ENCODE data around the gene CRACDL. TPM values are rescaled to one million over a fixed set of nuclear protein-coding genes. Genes with fewer than 3 reads are reported as not detected.

Gene CRACDL
- 1 to 10 TPM in 1 of 8 experiments, under 1 TPM in 5, not detected in 2; 0.11 to 5.5 (median 0.64) TPM for total RNA-seq

GRCh38 chr2:98935777-98936352 is at the start of gene CRACDL:
TSS of gene CRACDL (minus strand) at chr2:98936225. CDS start at chr2:98846800, 89,425 bp downstream.
- peak; percentile 71 to 91 (median 84) for ATAC-seq (replicated peaks in 6 of 8)
- in situ Hi-C loops (cut with MboI; ENCODE audit: low pct_unique_long_range_greater_than_20kb in 2 of 9, low sequenced_read_pairs in 9 of 9, unreplicated experiment in 9 of 9): no loop called here
- H3K27ac ChIP-seq: no peak within 1 kb of the TSS
- WGBS, 10 experiments: 0% methylated on average over 5 of the region's 82 CpGs; no CpG with 5 or more reads in 9 of the 10 experiments
- peak within 1 kb of the TSS; percentile 29 to 44 (median 43) for H3K4me3 ChIP-seq
- H3K4me1 ChIP-seq (replicated peaks in 1 of 2): peaks cover 0 to 5% of the 10 kb centered on the region in 2 donors

GRCh38 chr2:98975611-98976010 is 39.6 kb upstream of the CRACDL start:
- ATAC-seq (replicated peaks in 6 of 8): no peak
- no peaks in the 10 kb centered on the region for H3K4me1 ChIP-seq (replicated peaks in 1 of 2)
- H3K4me3 ChIP-seq: no peak overlapping the region
- H3K27ac ChIP-seq: no peak overlapping the region
- in situ Hi-C loops (cut with MboI; ENCODE audit: low pct_unique_long_range_greater_than_20kb in 2 of 9, low sequenced_read_pairs in 9 of 9, unreplicated experiment in 9 of 9): no loop called here
- WGBS, 10 experiments: 6 to 90% (median 73%) methylated on average over 1 to 2 of the region's 2 CpGs; no CpG with 5 or more reads in 1 of the 10 experiments

- 0 to 93% (median 72%) methylated on average over 1 of the region's 1 CpG for WGBS, 10 experiments
- Histone ChIP-seq H3K27ac (no peak overlapping the region), H3K4me1 (replicated peaks in 1 of 2) (no peaks in the 10 kb centered on the region), H3K4me3 (no peak overlapping the region)
- ATAC-seq (replicated peaks in 6 of 8): no peak
- in situ Hi-C loops (cut with MboI; ENCODE audit: low pct_unique_long_range_greater_than_20kb in 2 of 9, low sequenced_read_pairs in 9 of 9, unreplicated experiment in 9 of 9): no loop called here
These were observed 36.6 kb upstream of the CRACDL start for GRCh38 chr2:98972582-98973167.

DNA sequence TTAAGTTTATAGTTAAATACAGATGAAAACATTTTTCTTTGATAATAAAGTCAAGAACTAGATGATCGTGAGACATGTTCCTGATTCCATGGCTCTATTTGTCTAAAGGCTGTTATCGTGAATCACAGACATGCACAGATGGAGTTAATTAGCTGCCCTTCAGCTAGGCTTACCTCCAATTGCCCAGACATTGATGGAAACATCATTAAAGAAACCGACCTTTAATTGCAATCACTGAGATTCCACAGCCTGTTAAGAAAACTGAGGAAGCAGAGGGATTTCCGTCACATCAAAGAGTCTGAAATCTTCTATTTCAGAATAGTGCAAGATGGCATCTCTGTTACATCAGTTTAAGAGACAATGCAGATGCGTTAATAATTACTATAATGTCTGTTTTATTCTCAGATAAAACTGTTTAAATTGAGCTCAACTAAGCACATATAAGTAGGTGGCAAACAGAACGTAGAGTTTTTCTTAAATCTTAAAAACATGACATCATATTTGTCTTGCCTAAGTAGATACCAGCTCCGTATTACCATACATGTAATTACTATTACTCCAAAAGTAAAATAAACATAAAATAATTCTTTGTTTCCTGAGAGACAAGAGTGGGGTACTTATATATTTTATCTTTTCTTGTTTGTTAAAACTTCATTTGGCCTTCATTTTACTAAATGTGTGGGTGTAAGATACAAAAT is 23.9 kb upstream of the CRACDL start:
- H3K27ac ChIP-seq: no peak overlapping the region
- no peak for ATAC-seq (replicated peaks in 6 of 8)
- 16 to 84% (median 68%) methylated on average over 1 to 7 of the region's 7 CpGs for WGBS, 10 experiments
- no peak overlapping the region for H3K4me3 ChIP-seq
- in situ Hi-C loops (cut with MboI; ENCODE audit: low pct_unique_long_range_greater_than_20kb in 2 of 9, low sequenced_read_pairs in 9 of 9, unreplicated experiment in 9 of 9): no loop called here
- H3K4me1 ChIP-seq (replicated peaks in 1 of 2): no peaks in the 10 kb centered on the region

DNA sequence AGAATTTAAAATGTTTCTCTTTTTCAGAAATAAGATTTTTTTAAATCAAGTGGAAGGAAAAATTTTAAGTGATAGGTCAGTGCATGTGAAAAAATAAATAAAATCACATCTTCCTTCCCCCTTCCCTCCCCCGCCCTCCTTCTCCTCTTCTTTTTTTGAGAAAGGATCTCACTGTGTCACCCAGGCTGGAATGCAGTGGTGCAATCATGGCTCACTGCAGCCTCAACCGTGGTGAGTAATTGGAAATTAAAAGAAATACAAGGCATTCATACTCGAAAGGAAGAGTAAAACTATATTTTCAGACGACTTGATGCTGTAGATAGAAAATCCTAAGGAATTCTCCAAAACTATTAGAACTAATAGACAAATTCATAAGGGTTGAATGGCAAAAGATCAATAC is 16.9 kb upstream of the CRACDL start:
- WGBS, 10 experiments: 0 to 55% (median 22%) methylated on average over 2 to 4 of the region's 4 CpGs; no CpG with 5 or more reads in 1 of the 10 experiments
- ATAC-seq (replicated peaks in 6 of 8): no peak
- in situ Hi-C loops (cut with MboI; ENCODE audit: low pct_unique_long_range_greater_than_20kb in 2 of 9, low sequenced_read_pairs in 9 of 9, unreplicated experiment in 9 of 9): no loop called here
- Histone ChIP-seq H3K27ac (no peak overlapping the region), H3K4me1 (replicated peaks in 1 of 2) (peaks cover 0 to 6% of the 10 kb centered on the region in 2 donors), H3K4me3 (no peak overlapping the region)

DNA sequence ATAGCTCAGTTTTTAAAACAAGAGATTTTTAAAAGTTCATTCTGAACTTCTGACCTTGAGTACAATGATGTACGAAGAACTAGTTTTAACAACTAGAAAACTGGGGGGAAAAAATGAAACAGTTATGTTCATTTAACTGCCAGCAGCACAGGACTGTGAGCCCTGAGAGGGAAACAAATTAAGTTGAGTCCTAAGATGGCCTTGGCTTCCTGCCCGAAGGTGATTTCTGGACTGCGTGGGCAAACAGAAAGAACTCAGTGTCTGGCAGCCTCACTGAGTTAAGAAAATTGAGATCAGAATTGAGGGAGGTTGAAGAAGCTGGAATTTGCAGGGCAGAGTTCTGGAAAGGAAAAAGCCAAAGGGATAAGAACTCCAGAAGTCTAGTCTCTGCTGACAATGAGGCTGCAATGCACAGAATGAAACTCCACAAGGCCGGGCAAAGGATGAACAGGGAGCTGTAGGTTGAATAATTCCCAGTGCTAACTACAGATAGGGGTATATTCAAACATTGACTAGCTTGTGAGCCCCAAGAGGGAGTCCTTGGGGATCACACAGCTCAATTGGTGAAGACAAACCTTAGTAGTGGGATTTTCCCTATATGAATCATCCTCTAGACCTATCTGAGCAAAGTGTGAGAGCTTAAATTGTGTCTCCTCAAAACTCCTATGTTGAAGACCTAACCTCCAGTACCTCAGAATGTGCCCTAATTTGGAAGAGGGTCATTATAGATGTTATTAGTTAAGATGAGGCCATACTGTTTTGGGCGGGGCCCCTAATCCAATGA is 13.1 kb upstream of the CRACDL start:
- ATAC-seq (replicated peaks in 6 of 8): peak in 2 of 8 experiments; percentile 13 to 62
- Histone ChIP-seq H3K4me1 (replicated peaks in 1 of 2) (peaks cover 0 to 6% of the 10 kb centered on the region in 2 donors), H3K4me3 (no peak overlapping the region), H3K27ac (no peak overlapping the region)
- in situ Hi-C loops (cut with MboI; ENCODE audit: low pct_unique_long_range_greater_than_20kb in 2 of 9, low sequenced_read_pairs in 9 of 9, unreplicated experiment in 9 of 9): no loop called here
- WGBS, 10 experiments: 49 to 97% (median 84%) methylated on average over 1 to 5 of the region's 5 CpGs

GRCh38 chr2:98947554-98947953 is 11.5 kb upstream of the CRACDL start:
- Histone ChIP-seq H3K4me3 (no peak overlapping the region), H3K4me1 (replicated peaks in 1 of 2) (peaks cover 0 to 6% of the 10 kb centered on the region in 2 donors), H3K27ac (no peak overlapping the region)
- WGBS, 10 experiments: 38 to 100% (median 58%) methylated on average over 2 to 8 of the region's 8 CpGs
- peak in 1 of 8 experiments; percentile 55 for ATAC-seq (replicated peaks in 6 of 8)
- in situ Hi-C loops (cut with MboI; ENCODE audit: low pct_unique_long_range_greater_than_20kb in 2 of 9, low sequenced_read_pairs in 9 of 9, unreplicated experiment in 9 of 9): no loop called here

DNA sequence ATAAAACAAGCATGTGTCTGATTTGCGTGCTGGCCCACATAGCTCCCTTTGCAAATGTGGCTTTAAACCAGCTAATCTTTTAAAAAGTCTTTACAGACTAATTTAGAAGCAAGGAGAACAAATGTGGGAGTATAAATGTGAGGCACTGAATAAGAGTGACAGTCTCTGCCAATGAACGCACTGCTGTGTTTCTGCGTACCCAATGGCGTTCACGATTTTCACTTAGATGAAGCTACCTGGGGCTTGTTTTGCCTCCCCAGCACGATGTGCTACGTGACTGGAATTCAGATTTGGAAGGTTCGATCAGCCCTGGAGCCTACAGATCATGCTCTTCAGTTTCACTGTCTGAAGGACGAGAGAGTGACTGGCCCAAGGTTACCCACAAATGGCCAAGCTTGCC is 10.8 kb upstream of the CRACDL start:
- in situ Hi-C loops (cut with MboI; ENCODE audit: low pct_unique_long_range_greater_than_20kb in 2 of 9, low sequenced_read_pairs in 9 of 9, unreplicated experiment in 9 of 9): no loop called here
- 55 to 100% (median 87%) methylated on average over 1 to 9 of the region's 9 CpGs for WGBS, 10 experiments

DNA sequence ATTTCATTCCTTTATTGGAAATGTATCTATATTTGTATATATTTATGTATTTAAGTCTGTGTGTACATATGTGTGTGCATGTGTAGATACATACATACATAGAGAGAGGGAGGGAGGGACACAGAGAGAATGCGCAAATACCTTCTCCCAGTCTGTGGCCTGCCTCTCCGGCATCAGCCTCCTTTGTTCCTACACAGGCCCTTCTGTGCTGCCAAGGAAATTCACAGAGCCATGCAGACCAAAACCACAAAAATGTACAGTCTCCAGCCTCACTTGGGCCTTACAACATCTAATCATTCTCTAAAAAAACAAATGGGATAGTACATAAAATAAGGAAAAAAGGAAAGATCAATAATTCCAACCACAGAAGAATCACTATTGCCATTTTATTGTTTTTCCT is 8.8 kb upstream of the CRACDL start:
- peak in 2 of 8 experiments; percentile 46 to 64 for ATAC-seq (replicated peaks in 6 of 8)
- peaks cover 0 to 6% of the 10 kb centered on the region in 2 donors for H3K4me1 ChIP-seq (replicated peaks in 1 of 2)
- WGBS, 10 experiments: 50 to 100% (median 90%) methylated on average over 1 to 2 of the region's 2 CpGs; no CpG with 5 or more reads in 4 of the 10 experiments
- in situ Hi-C loops (cut with MboI; ENCODE audit: low pct_unique_long_range_greater_than_20kb in 2 of 9, low sequenced_read_pairs in 9 of 9, unreplicated experiment in 9 of 9): no loop called here
- no peak overlapping the region for H3K27ac ChIP-seq
- H3K4me3 ChIP-seq: no peak overlapping the region

More for the DNA sequence above, 10.8 kb upstream of the CRACDL start:
- H3K4me1 ChIP-seq (replicated peaks in 1 of 2): peaks cover 0 to 6% of the 10 kb centered on the region in 2 donors
- H3K27ac ChIP-seq: no peak overlapping the region
- H3K4me3 ChIP-seq: no peak overlapping the region
- ATAC-seq (replicated peaks in 6 of 8): no peak

GRCh38 chr2:98940102-98940501 is 4.1 kb upstream of the CRACDL start:
- no peak for ATAC-seq (replicated peaks in 6 of 8)
- in situ Hi-C loops (cut with MboI; ENCODE audit: low pct_unique_long_range_greater_than_20kb in 2 of 9, low sequenced_read_pairs in 9 of 9, unreplicated experiment in 9 of 9): no loop called here
- Histone ChIP-seq H3K4me3 (no peak overlapping the region), H3K4me1 (replicated peaks in 1 of 2) (peaks cover 0 to 5% of the 10 kb centered on the region in 2 donors), H3K27ac (no peak overlapping the region)
- no CpG with 5 or more reads among the region's 1 CpG for WGBS, 10 experiments

GRCh38 chr2:98937906-98938305 is 1.9 kb upstream of the CRACDL start:
- Histone ChIP-seq H3K4me3 (no peak overlapping the region), H3K4me1 (replicated peaks in 1 of 2) (peaks cover 0 to 5% of the 10 kb centered on the region in 2 donors), H3K27ac (no peak overlapping the region)
- no peak for ATAC-seq (replicated peaks in 6 of 8)
- WGBS, 10 experiments: 48 to 89% (median 77%) methylated on average over 2 of the region's 2 CpGs; no CpG with 5 or more reads in 4 of the 10 experiments
- in situ Hi-C loops (cut with MboI; ENCODE audit: low pct_unique_long_range_greater_than_20kb in 2 of 9, low sequenced_read_pairs in 9 of 9, unreplicated experiment in 9 of 9): no loop called here

GRCh38 chr2:98936353-98937351 is 627 bp upstream of the CRACDL start:
- no peak overlapping the region for H3K27ac ChIP-seq
- peak; percentile 39 to 75 (median 64) for ATAC-seq (replicated peaks in 6 of 8)
- 0 to 26% (median 5%) methylated on average over 3 to 28 of the region's 100 CpGs; no CpG with 5 or more reads in 1 of the 10 experiments for WGBS, 10 experiments
- peaks cover 0 to 5% of the 10 kb centered on the region in 2 donors for H3K4me1 ChIP-seq (replicated peaks in 1 of 2)
- in situ Hi-C loops (cut with MboI; ENCODE audit: low pct_unique_long_range_greater_than_20kb in 2 of 9, low sequenced_read_pairs in 9 of 9, unreplicated experiment in 9 of 9): no loop called here
- peak overlapping the region; percentile 29 to 44 (median 43) for H3K4me3 ChIP-seq

All from motor neuron (in vitro differentiated cells).